HepG2 (cell line): ENCODE results near the gene ELAVL3. TPM values are rescaled to one million over a fixed set of nuclear protein-coding genes. Genes with fewer than 3 reads are reported as not detected.
A peak's percentile ranks its signal among the peaks of the same experiment; 100 is the strongest.

ENCODE experiments used
- DZIP1 ChIP-seq: sonication (generic); formaldehyde crosslinking; IDR thresholded peaks from 2 replicates; pipeline ENCODE4 v1.5.0; 2020; ENCODE audit warnings: mild to moderate bottlenecking, missing genetic modification reagents
- FIP1L1 ChIP-seq: fragments of 200-400 bp; formaldehyde crosslinking; IDR thresholded peaks from 2 replicates; pipeline ENCODE4 v1.6.1; 2018; ENCODE audit warnings: low read depth, mild to moderate bottlenecking, low read length, moderate library complexity, borderline replicate concordance; ENCODE audit not compliant: insufficient read depth
- GPBP1L1 ChIP-seq: sonication (generic); formaldehyde crosslinking; IDR thresholded peaks from 2 replicates; pipeline ENCODE4 v1.5.0; 2020; ENCODE audit warnings: mild to moderate bottlenecking, missing genetic modification reagents
- GPN1 ChIP-seq: sonication (generic); formaldehyde crosslinking; IDR thresholded peaks from 2 replicates; pipeline ENCODE4 v1.5.1; 2020; ENCODE audit warnings: missing genetic modification reagents, borderline replicate concordance
- HDAC2 ChIP-seq: sonication (generic); formaldehyde crosslinking; IDR thresholded peaks from 2 replicates; pipeline ENCODE4 v1.4.0; 2020; ENCODE audit warnings: missing genetic modification reagents
- HNF1A ChIP-seq, 2 experiments: sonication (generic) in 1 of 2; formaldehyde crosslinking in 1 of 2; IDR thresholded peaks; 2 replicates each; pipeline versions ENCODE4 v1.4.0 to v1.6.1; 2016 to 2020; ENCODE audit warnings: borderline replicate concordance in 1 of 2, low read depth in 1 of 2, mild to moderate bottlenecking in 1 of 2, missing genetic modification reagents in 1 of 2
- KDM4B ChIP-seq: sonication (generic); formaldehyde crosslinking; IDR thresholded peaks from 2 replicates; pipeline ENCODE4 v1.4.0; 2020; ENCODE audit warnings: missing genetic modification reagents
- REPIN1 ChIP-seq: sonication (generic); formaldehyde crosslinking; IDR thresholded peaks from 2 replicates; pipeline ENCODE4 v1.8.0; 2022; ENCODE audit warnings: missing genetic modification reagents, low read depth, mild to moderate bottlenecking, borderline replicate concordance
- SNAPC5 ChIP-seq: sonication (generic); formaldehyde crosslinking; IDR thresholded peaks from 2 replicates; pipeline ENCODE4 v1.8.1; 2023; ENCODE audit warnings: mild to moderate bottlenecking, missing genetic modification reagents, borderline replicate concordance
- SRSF1 ChIP-seq: fragments of 200-400 bp; formaldehyde crosslinking; optimal IDR thresholded peaks from 2 replicates; pipeline ENCODE3; 2017; ENCODE audit warnings: mild to moderate bottlenecking, low read depth, low read length, moderate library complexity
- ZNF10 ChIP-seq: sonication (generic); formaldehyde crosslinking; IDR thresholded peaks from 2 replicates; pipeline ENCODE4 v1.4.0; 2020; ENCODE audit warnings: mild to moderate bottlenecking, low read depth, missing genetic modification reagents, borderline replicate concordance
- ZNF264 ChIP-seq: sonication (generic); formaldehyde crosslinking; IDR thresholded peaks from 2 replicates; pipeline ENCODE4 v1.4.0; 2020; ENCODE audit warnings: missing genetic modification reagents
- ZNF564 ChIP-seq: sonication (generic); formaldehyde crosslinking; IDR thresholded peaks from 2 replicates; pipeline ENCODE4 v1.8.1; 2023; ENCODE audit warnings: mild to moderate bottlenecking, missing genetic modification reagents
- ZNF644 ChIP-seq: IDR thresholded peaks from 2 replicates; pipeline ENCODE4 v1.6.1; 2016; ENCODE audit warnings: low read depth
- ZNF672 ChIP-seq: sonication (generic); formaldehyde crosslinking; IDR thresholded peaks from 2 replicates; pipeline ENCODE4 v1.8.1; 2022; ENCODE audit warnings: missing genetic modification reagents
- ZNF703 ChIP-seq: sonication (generic); formaldehyde crosslinking; IDR thresholded peaks from 2 replicates; pipeline ENCODE4 v1.5.1; 2020; ENCODE audit warnings: missing genetic modification reagents, mild to moderate bottlenecking, moderate library complexity, borderline replicate concordance
- ZNF740 ChIP-seq: sonication (generic); formaldehyde crosslinking; IDR thresholded peaks from 2 replicates; pipeline ENCODE4 v1.4.0; 2020; ENCODE audit warnings: missing genetic modification reagents
- polyA plus RNA-seq, 8 experiments: library from polyadenylated mRNA; depleted of rRNA in 3 of 8; stranded (reverse) in 7 of 8; unstranded in 1 of 8; fragments of >200 nt; fragmentation: Illumina TruSeq in 4 of 8; extraction: Trizol in 4 of 8; gene quantifications; 2 replicates each; pipeline versions ENCODE4 v1.2.1 to v1.2.3, GENCODE V29; 2011 to 2016; ENCODE audit warnings: low read depth in 4 of 8, missing spikeins in 1 of 8, mixed read lengths in 1 of 8; ENCODE audit not compliant: insufficient read depth in 1 of 8
- total RNA-seq, 5 experiments: library from RNA; depleted of rRNA; stranded (reverse); fragments of >200 nt; fragmentation: Illumina TruSeq; extraction: Trizol; gene quantifications; 2 replicates each; pipeline ENCODE4 v1.2.3, GENCODE V29; 2016; ENCODE audit warnings: low read depth in 1 of 5

ELAVL3 gene
- total and polyA plus RNA-seq, 2 of the 13 experiments (the other 11 are each of a cell fraction or from before 2014, with no cell fraction given): 0.03 TPM; not detected in 1

GRCh38 chr19:11482384-11483050, 1.7 kb upstream of the ELAVL3 start (continued):
- TF ChIP-seq HNF1A (IDR thresholded peaks at IDR 0.05; ENCODE audit: low read depth) (no peak), HNF1A (CRISPR knock-in tag; IDR thresholded peaks at IDR 0.05; ENCODE audit: borderline replicate concordance) (peak; percentile 51; the same call in 1 of the 2 replicates), ZNF564 (CRISPR knock-in tag) (no peak), SRSF1 (no peak), ZNF703 (CRISPR knock-in tag) (no peak; the same call in 1 of the 2 replicates), FIP1L1 (no peak), KDM4B (CRISPR knock-in tag) (no peak), GPN1 (CRISPR knock-in tag) (no peak), REPIN1 (CRISPR knock-in tag) (peak; percentile 92), ZNF10 (CRISPR knock-in tag) (no peak), DZIP1 (no peak), ZNF264 (CRISPR knock-in tag) (peak; percentile 70; the same call in 1 of the 2 replicates), SNAPC5 (CRISPR knock-in tag) (peak; percentile 63; the same call in 1 of the 2 replicates), ZNF644 (CRISPR knock-in tag) (no peak), HDAC2 (CRISPR knock-in tag) (peak; percentile 76), ZNF740 (peak; percentile 91), ZNF672 (CRISPR knock-in tag) (no peak), GPBP1L1 (CRISPR knock-in tag) (no peak)
